ENCODE results near the gene DXO.

The DXO gene

DNA sequence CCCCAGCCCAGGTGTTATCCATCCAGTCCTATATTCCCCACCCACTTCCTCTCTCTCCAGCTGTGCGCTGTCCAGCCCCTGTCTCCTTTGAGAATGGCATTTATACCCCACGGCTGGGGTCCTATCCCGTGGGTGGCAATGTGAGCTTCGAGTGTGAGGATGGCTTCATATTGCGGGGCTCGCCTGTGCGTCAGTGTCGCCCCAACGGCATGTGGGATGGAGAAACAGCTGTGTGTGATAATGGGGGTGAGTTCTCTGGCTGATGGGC is 43.3 kb downstream of the DXO start:
- Histone ChIP-seq H3K27ac (no peak overlapping the region), H3K4me3 (peak overlapping the region; percentile 43)
- TF ChIP-seq, protein P1, sequence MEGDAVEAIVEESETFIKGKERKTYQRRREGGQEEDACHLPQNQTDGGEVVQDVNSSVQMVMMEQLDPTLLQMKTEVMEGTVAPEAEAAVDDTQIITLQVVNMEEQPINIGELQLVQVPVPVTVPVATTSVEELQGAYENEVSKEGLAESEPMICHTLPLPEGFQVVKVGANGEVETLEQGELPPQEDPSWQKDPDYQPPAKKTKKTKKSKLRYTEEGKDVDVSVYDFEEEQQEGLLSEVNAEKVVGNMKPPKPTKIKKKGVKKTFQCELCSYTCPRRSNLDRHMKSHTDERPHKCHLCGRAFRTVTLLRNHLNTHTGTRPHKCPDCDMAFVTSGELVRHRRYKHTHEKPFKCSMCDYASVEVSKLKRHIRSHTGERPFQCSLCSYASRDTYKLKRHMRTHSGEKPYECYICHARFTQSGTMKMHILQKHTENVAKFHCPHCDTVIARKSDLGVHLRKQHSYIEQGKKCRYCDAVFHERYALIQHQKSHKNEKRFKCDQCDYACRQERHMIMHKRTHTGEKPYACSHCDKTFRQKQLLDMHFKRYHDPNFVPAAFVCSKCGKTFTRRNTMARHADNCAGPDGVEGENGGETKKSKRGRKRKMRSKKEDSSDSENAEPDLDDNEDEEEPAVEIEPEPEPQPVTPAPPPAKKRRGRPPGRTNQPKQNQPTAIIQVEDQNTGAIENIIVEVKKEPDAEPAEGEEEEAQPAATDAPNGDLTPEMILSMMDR (IDR thresholded peaks at IDR 0.05) = no peak
- DNase-seq (ENCODE audit: low spot score) = no peak

DNA sequence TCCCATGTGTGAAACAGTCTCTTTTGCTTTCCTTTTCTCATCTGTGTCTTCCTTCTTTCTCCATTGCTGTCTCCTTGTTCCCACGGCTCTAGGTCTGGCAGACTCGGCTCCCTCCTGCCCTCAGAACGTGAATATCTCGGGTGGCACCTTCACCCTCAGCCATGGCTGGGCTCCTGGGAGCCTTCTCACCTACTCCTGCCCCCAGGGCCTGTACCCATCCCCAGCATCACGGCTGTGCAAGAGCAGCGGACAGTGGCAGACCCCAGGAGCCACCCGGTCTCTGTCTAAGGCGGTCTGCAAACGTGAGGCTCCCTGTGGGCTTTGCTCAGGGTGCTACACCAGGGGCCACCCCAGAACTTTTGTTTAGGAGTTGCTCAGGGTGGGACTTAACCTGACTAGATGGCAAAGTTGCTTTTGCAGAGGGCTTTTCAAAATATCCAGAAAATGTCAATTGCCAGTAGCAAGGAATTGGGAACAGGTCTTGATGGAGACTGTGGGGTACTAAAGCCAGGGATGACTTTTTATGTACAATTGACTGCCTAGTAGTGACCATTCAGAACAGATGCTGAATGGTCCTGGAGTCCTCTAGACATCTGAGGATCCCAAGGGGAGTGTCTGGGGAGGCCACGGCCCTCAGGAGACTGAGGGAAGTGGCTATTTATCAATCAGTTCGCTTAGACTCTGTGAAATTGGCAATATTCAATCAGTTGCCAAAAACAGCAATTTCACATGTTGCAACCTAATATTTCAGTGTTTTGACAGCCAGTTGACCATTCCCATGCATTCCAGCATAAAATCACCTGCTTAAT is 43.9 kb downstream of the DXO start:
- H3K4me3 ChIP-seq = peak overlapping the region; percentile 43
- DNase-seq (ENCODE audit: low spot score) = no peak
- peak overlapping the region in 1 of 2 donors; percentile 51 for H3K27ac ChIP-seq
- TF ChIP-seq, protein P1 (IDR thresholded peaks at IDR 0.05) = no peak

DNA sequence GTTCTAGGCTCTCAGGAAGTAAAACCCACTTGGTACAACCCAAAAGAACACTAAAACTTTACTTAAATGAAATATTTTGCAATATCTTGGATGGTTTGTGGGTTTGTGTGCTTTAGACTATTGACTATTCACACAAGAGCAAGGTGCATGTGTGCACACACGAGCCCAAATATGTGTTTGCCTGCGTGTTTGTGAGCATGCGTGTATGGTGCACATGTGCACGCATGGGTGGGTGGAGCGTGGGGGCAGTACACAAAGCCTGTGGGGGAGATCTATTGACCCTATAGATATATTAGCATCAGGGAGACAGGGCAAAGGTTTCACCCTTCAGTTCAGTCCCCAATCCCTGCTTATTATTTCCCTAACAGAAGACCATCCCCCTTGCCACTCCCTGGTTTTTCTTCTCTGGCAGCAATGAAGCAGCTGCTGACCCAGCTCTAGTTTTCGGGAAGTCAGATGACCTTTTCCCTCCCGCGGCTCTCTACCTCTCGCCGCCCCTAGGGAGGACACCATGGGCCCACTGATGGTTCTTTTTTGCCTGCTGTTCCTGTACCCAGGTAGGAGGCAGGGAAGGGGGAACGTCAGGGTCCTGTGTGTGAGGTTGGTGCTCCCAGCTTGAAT is 44.6 kb downstream of the DXO start, which contains the start of gene C2:
Gene C2 (plus strand): TSS at position 476 of the 621 bp plus-strand sequence. CDS start 36 bp downstream, at position 512.
- DNase-seq (ENCODE audit: low spot score) = no peak
- Histone ChIP-seq H3K27ac (peak within 1 kb of the TSS in 1 of 2 donors; percentile 51), H3K4me3 (peak within 1 kb of the TSS; percentile 43)
- TF ChIP-seq, protein P1 (IDR thresholded peaks at IDR 0.05) = no peak

DNA sequence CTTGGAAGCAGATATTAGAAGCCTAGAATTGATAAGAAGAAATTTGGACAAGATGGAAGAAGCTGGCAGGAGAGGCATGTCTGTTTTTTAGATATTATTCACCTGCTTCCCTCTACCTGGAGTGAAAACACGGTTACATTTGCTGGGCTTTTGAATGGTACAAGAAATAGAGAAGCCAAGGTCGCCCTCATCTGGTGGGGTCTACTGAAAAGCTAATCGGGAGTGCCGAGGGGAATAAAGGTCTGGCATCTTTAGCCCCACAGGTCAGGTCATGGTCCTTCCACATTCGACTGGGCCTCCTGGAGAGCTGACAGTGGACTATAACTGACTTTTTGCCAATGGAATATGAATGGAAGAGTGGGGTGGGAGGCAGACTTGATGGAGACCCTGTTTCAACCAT is 49.0 kb downstream of the DXO start:
- no peak overlapping the region for H3K4me3 ChIP-seq
- no peak for DNase-seq (ENCODE audit: low spot score)
- H3K27ac ChIP-seq = no peak overlapping the region
- TF ChIP-seq, protein P1 (IDR thresholded peaks at IDR 0.05) = no peak

DNA sequence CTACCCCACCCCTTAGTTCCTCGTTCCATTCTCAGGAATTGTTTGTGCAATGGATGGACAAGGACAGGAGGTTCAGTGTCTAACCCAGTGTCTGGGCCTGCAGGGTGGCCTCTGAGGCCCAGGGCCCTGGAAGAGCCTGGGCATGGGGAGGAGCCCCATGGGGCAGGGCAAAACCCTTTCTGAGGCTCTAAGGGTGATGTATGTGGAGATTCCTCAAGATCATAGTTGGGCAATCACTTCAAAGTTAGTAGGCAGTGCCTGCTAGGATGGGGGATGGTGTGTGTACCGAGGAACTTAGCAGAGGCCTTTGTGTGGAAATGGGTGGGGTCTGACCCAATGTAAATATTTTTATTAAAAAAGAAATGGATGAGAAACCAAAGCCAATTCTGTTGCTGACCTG is 51.1 kb downstream of the DXO start:
- H3K4me3 ChIP-seq = no peak overlapping the region
- no peak overlapping the region for H3K27ac ChIP-seq
- no peak for DNase-seq (ENCODE audit: low spot score)
- TF ChIP-seq, protein P1 (IDR thresholded peaks at IDR 0.05) = no peak
